GM19328 (cell line): ENCODE results near the gene EVC.

Experiments
- ATAC-seq: cut with Tn5 transposase; IDR thresholded peaks from one replicate; pipeline ENCODE4 v1.9.1; 2021; ENCODE audit warnings: mild to moderate bottlenecking, moderate library complexity; ENCODE audit not compliant: unreplicated experiment

Gene EVC

GRCh38 chr4:5783486-5783885 is 72.5 kb downstream of the EVC start:
- no peak for ATAC-seq

- ATAC-seq: no peak
These were observed 73.0 kb downstream of the EVC start for GRCh38 chr4:5784021-5784420.

- no peak for ATAC-seq
These were observed 74.1 kb downstream of the EVC start for GRCh38 chr4:5784960-5785611.

DNA sequence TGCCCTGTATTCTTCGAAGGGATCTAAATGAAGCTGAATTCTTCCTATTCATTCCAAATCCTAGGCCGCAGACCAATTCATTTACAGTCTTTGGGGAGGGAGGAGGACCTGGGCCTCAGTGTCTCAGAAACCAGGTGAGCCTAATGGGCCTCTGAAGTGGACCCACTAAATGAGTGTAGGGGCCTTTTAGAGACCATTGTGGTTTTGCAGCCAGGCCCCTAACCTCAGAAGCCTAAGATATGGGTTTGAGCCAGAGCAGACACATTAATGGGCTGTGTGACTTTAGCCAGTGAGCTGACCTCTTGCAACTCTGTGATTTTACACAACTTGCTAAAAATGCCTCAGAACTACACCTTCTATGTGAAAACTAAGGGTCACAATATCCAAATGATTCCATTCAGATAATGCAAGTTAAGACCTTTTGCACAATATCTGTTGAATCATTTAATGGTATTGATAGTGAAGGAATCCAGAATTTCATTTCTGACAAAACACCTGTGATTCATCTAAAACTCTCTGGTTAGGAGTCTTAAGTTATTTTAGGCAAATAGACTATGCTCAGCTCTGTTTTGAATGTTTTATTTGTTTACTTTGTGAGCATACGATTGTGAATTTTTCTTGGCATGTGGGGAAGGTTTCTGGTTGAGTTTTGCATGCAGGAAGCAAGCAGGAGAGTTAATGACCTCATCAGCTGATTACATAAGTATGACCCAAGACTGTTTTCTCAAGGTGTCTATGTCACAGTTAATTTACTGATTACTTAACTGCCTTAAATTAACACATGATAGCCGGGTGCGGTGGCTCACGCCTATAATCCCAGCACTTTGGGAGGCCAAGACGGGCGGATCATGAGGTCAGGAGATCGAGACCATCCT is 75.0 kb downstream of the EVC start:
- no peak for ATAC-seq

DNA sequence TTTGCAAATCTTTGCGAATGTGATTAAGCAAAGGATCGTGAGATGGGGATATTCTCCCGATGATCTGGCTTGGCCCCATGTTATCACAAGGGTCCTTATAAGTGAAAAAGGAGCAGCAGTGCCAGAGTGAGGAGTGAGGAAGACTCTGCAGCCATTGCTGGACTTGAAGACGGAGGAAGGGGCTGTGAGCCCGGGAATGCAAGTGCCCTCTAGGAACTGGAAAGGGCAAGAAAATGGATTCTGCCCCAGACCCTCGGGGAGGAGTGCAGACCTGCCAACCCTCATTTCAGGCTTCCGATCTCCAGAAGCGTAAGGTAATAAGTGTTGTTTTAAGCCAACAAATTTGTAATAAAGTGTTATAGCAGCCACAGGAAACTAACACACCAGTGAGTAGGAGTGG is 76.3 kb downstream of the EVC start:
- ATAC-seq: no peak

GRCh38 chr4:5788144-5788543 is 77.1 kb downstream of the EVC start:
- ATAC-seq: no peak

- no peak for ATAC-seq
These were observed 78.1 kb downstream of the EVC start for GRCh38 chr4:5789141-5789540.

DNA sequence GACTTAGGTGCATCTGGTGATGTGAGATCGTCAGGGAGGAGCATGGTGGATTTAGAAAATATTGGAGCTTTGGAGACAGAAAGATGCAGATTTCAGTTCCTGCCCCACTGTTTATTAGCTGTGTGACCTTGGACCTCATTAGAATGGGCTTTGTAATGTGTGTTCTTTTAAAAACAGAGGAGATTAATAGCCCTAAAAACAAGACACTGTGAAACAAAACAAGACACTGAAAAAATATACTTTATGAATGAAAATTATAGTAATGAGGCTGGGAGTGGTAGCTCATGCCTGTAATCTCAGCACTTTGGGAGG is 79.5 kb downstream of the EVC start:
- ATAC-seq: no peak

- no peak for ATAC-seq
These were observed 80.7 kb downstream of the EVC start for GRCh38 chr4:5791654-5792053.

GRCh38 chr4:5793514-5793913 is 82.5 kb downstream of the EVC start:
- ATAC-seq: no peak

GRCh38 chr4:5795580-5795979 is 84.6 kb downstream of the EVC start:
- no peak for ATAC-seq

- ATAC-seq: no peak
These were observed 86.0 kb downstream of the EVC start for GRCh38 chr4:5796976-5797375.

DNA sequence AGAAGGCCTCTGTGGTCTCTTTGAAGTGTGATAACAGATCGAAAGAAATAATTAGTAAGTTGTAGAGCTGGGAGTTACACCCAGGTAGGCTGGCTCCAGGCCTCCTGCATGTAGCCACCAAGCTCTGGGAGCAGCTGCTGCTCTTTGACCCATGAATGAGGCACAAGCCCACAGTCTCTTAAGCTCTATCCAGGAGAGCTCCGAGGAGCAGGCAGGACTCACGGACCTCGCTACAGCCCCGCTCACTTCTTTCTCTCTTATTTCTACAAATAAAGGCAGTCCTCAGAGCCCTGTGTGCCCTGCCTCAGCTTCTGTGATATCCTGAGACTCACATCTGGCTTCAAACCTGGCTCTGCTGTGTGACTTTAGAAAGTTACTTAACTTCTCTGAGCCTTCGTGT is 86.9 kb downstream of the EVC start:
- no peak for ATAC-seq

- no peak for ATAC-seq
These were observed 87.5 kb downstream of the EVC start for GRCh38 chr4:5798462-5798861.

DNA sequence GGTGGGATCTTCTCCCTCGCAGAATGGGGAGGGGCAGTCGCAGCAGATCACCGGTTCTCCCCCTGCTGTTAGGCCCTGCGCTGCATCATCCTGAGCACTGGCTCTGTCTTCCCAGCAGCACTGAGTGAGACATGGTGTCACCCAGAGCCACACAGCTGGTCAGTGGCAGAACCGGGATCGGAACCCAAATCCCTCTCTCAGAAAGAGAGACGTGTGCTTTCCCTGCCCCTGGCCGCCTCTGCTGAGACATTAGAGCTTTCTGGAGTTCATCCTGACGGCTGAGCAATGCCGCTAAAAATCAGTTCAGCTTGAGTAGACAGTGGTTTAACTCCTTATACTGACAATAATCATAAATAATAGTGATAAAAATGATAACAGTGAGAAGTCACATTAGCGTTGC is 87.9 kb downstream of the EVC start:
- ATAC-seq: no peak

DNA sequence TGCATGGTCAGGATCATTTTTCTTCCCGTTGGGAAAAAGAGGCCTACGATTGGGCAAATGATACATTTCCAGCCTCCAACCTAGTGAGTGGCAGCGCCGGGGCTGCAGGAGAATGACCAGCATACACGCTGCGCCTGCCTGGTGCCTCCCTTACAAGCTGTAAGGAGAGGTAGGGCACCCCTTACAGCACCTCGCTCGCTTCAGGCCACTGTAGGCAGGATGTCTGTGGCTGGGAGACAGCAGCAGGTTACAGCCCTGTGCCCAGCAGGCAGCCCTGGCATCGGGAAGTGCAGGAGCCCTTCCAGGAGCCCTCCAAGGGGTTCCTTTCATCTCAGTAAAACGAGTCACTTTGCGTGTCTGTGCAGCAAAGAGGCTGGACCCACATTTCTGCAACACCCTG is 88.4 kb downstream of the EVC start:
- no peak for ATAC-seq

DNA sequence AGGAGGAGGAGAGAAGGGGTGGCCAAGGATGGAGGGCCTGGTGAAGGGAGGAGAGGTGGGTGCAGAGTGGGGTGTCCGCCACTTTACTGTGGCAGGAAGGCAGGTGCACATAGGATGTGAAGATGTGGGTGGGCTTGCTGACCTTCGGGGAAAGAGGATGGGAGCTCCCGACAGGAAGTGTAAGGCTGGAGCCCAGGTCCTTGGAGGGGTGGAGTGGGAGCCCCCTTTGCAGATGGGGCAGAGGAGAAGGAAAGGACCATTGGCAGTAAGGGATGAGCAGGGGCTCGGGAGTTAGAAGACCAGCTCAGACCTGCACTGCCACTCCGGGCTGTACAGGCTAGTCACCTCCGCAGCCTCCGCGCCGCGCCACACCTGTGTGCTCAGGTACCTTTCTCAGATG is 89.5 kb downstream of the EVC start:
- no peak for ATAC-seq

GRCh38 chr4:5801696-5802095 is 90.7 kb downstream of the EVC start:
- ATAC-seq: no peak

DNA sequence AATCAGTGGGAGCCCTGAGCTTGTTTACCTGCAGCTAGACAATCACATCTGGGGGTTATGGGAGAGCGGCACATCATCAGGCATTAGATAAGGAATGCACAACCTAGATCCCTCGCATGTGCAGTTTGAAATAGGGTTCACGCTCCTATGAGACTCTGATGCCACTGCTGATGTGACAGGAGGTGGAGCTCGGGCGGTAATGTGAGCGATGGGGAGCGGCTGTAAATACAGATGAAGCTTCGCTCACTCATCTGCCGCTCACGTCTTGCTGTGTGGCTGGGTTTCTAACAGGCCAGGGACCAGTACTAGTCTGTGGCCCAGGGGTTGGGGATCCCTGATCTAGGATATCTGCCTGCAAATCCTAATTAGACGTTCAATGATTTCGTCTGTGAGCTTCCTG is 91.6 kb downstream of the EVC start:
- ATAC-seq: no peak

- no peak for ATAC-seq
These were observed 93.7 kb downstream of the EVC start for GRCh38 chr4:5804656-5805055.

GRCh38 chr4:5805270-5805669 is 94.3 kb downstream of the EVC start:
- ATAC-seq: no peak

DNA sequence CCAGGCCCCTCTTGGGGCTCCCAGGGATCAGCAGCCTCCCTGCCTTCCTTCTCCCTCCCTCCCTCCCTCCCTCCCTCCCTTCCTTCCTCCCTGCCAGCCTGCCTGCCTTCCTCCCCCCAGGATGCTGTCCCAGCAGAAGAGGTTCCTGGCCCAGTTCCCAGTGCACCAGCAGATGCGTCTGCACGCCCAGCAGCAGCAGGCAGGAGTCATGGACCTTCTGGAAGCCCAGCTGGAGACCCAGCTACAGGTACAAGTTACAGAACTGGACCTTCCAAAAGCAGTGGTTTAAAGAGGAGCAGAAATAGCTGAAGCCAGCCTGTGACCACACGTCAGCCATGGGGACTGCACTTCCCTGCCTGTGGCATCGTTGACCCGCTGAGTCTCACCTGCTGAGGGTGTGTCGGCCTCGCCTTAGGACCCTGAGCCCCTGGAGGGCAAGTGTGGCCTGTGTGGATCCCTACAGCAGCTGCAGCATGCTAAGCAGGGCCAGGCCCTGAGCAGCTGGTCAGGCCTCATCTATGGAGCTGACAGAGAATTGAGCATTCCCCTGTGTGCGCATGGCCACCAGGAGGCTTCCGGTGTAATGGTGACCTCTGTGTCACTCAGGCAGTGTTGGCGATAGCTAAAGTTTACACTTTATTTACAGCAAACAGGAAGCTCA is 97.2 kb downstream of the EVC start:
- no peak for ATAC-seq
